Thoracic aorta (tissue), 2 donors: ENCODE data around the gene ZDBF2. TPM values are rescaled to one million over a fixed set of nuclear protein-coding genes. Genes with fewer than 3 reads are reported as not detected.
"Not testable (repeated sequence)": the region's sequence is repeated elsewhere in the genome, so short reads cannot be mapped to it uniquely, and the experiment has no call there.

Experiments
- ATAC-seq: fragments of 150-250 bp; one replicate; pipeline ENCODE4 v1.8.0; 2017; ENCODE audit warnings: low read depth; ENCODE audit not compliant: insufficient number of reproducible peaks, low FRiP score
- DNase-seq: peaks from one replicate; pipeline ENCODE4 v3.0.0-alpha.2; 2020; ENCODE audit warnings: low spot score
- H3K27ac ChIP-seq, 2 donors: fragments of 200-600 bp; sonication (generic); 1 replicate in 1 of 2; 2 replicates in 1 of 2; pipeline ENCODE4 v1.5.1; 2016; ENCODE audit warnings: mild to moderate bottlenecking in 2 of 2, moderate library complexity in 2 of 2
- H3K27me3 ChIP-seq: fragments of 200-600 bp; sonication (generic); replicated peaks from 2 replicates; pipeline ENCODE4 v1.6.0; 2016; ENCODE audit warnings: mild to moderate bottlenecking; ENCODE audit not compliant: insufficient read depth
- H3K36me3 ChIP-seq: fragments of 200-600 bp; sonication (generic); one replicate; pipeline ENCODE4 v1.5.1; 2016
- H3K4me1 ChIP-seq, 2 donors: fragments of 200-600 bp; sonication (generic); 1 replicate in 1 of 2; 2 replicates in 1 of 2; pipeline versions ENCODE4 v1.5.1 to v1.6.0; 2016; ENCODE audit warnings: low read depth in 2 of 2, mild to moderate bottlenecking in 1 of 2; ENCODE audit not compliant: control insufficient read depth in 1 of 2
- H3K4me3 ChIP-seq: fragments of 200-600 bp; sonication (generic); 2 replicates; pipeline ENCODE4 v1.5.1; 2016; ENCODE audit warnings: mild to moderate bottlenecking
- H3K9me3 ChIP-seq: fragments of 200-600 bp; sonication (generic); 2 replicates; pipeline ENCODE4 v1.5.1; 2016
- CTCF ChIP-seq: fragments of 200-600 bp; sonication (generic); IDR thresholded peaks from one replicate; pipeline ENCODE4 v1.5.1; 2019; ENCODE audit warnings: antibody characterized with exemption
- total RNA-seq, 2 donors: library from RNA; depleted of rRNA; stranded (reverse); fragments of >200 nt; gene quantifications; one replicate each; pipeline versions ENCODE4 v1.1.0 to v1.2.3, GENCODE V29; 2016

Gene ZDBF2
- 10 to 100 TPM; 12.7 to 18.3 TPM for total RNA-seq

- no peaks in the 10 kb centered on the region for H3K36me3 ChIP-seq
- H3K9me3 ChIP-seq, result no peaks in the 10 kb centered on the region
- no peak for TF ChIP-seq CTCF
- peaks cover 6% of the 10 kb centered on the region for H3K27me3 ChIP-seq
- H3K4me1 ChIP-seq, result peaks cover 0 to 9% of the 10 kb centered on the region in 2 donors
- no peak for ATAC-seq
- peak within 1 kb of the TSS; percentile 34 to 61 for H3K27ac ChIP-seq
- peak within 1 kb of the TSS; percentile 81 for H3K4me3 ChIP-seq
- DNase-seq, result no peak
Observed at GRCh38 chr2:206274434-206275311, at the start of gene ZDBF2. ZDBF2 (plus strand) TSS chr2:206274663; CDS start chr2:206281850, 7,187 bp downstream.

- no peak overlapping the region for H3K4me3 ChIP-seq
- H3K4me1 ChIP-seq, result no peaks in the 10 kb centered on the region
- DNase-seq, result no peak
- TF ChIP-seq CTCF, result no peak
- no peak overlapping the region for H3K27ac ChIP-seq
- no peaks in the 10 kb centered on the region for H3K9me3 ChIP-seq
- ATAC-seq, result no peak
- H3K36me3 ChIP-seq, result no peaks in the 10 kb centered on the region
- no peaks in the 10 kb centered on the region for H3K27me3 ChIP-seq
Observed at GRCh38 chr2:206225435-206226232, 48.8 kb upstream of the ZDBF2 start.

- not testable (repeated sequence) for H3K27me3 ChIP-seq, H3K9me3 ChIP-seq, DNase-seq, H3K4me1 ChIP-seq, H3K4me3 ChIP-seq, ATAC-seq, H3K36me3 ChIP-seq, H3K27ac ChIP-seq
Observed at GRCh38 chr2:206228636-206229035, 45.8 kb upstream of the ZDBF2 start.

GRCh38 chr2:206229642-206230041, 44.8 kb upstream of the ZDBF2 start:
- Histone ChIP-seq H3K27me3 (no peaks in the 10 kb centered on the region), H3K36me3 (no peaks in the 10 kb centered on the region), H3K27ac (no peak overlapping the region), H3K4me3 (no peak overlapping the region), H3K4me1 (no peaks in the 10 kb centered on the region), H3K9me3 (no peaks in the 10 kb centered on the region)
- DNase-seq (no peak), ATAC-seq (no peak)
- TF ChIP-seq CTCF, result no peak

GRCh38 chr2:206230060-206230762, 44.3 kb upstream of the ZDBF2 start:
- H3K4me1 ChIP-seq, result no peaks in the 10 kb centered on the region
- DNase-seq (no peak), ATAC-seq (no peak)
- H3K9me3 ChIP-seq, result no peaks in the 10 kb centered on the region
- H3K4me3 ChIP-seq, result no peak overlapping the region
- no peak overlapping the region for H3K27ac ChIP-seq
- H3K27me3 ChIP-seq, result no peaks in the 10 kb centered on the region
- no peak for TF ChIP-seq CTCF
- no peaks in the 10 kb centered on the region for H3K36me3 ChIP-seq
